GM19035 (cell line): ENCODE measurements around the gene SYT11.
"Not testable (repeated sequence)": the region's sequence is repeated elsewhere in the genome, so short reads cannot be mapped to it uniquely, and the experiment has no call there.

Source experiments
- ATAC-seq: cut with Tn5 transposase; IDR thresholded peaks from one replicate; pipeline ENCODE4 v1.9.1; 2021; ENCODE audit not compliant: unreplicated experiment

SYT11 gene

GRCh38 chr1:155896476-155896875 is 37.1 kb downstream of the SYT11 start:
- ATAC-seq, result not testable (repeated sequence)

GRCh38 chr1:155897746-155898145 is 38.4 kb downstream of the SYT11 start:
- ATAC-seq, result no peak

- no peak for ATAC-seq
Measured at GRCh38 chr1:155898888-155899287, 39.5 kb downstream of the SYT11 start.

GRCh38 chr1:155899683-155900082 is 40.3 kb downstream of the SYT11 start:
- ATAC-seq, result no peak

- ATAC-seq, result no peak
Measured at GRCh38 chr1:155900161-155900560, 40.8 kb downstream of the SYT11 start.

- no peak for ATAC-seq
Measured at GRCh38 chr1:155904261-155904660, 44.9 kb downstream of the SYT11 start.

- ATAC-seq, result no peak
Measured at GRCh38 chr1:155909894-155910293, 50.5 kb downstream of the SYT11 start.

GRCh38 chr1:155910621-155911121 is 51.3 kb downstream of the SYT11 start:
- ATAC-seq, result peak; percentile 30

- peak; percentile 76 for ATAC-seq
Measured at GRCh38 chr1:155911156-155912055, 52.0 kb downstream of the SYT11 start, which contains the start of gene RIT1. TSS of gene RIT1 (minus strand) at chr1:155911349. CDS start at chr1:155910761, 588 bp downstream.

GRCh38 chr1:155912056-155912536 is 52.7 kb downstream of the SYT11 start:
- no peak for ATAC-seq

GRCh38 chr1:155913969-155914757 is 54.8 kb downstream of the SYT11 start:
- ATAC-seq, result no peak

GRCh38 chr1:155918660-155919059 is 59.3 kb downstream of the SYT11 start:
- ATAC-seq, result no peak

GRCh38 chr1:155919801-155920200 is 60.4 kb downstream of the SYT11 start:
- ATAC-seq, result no peak

GRCh38 chr1:155920717-155921116 is 61.4 kb downstream of the SYT11 start:
- ATAC-seq, result no peak

- no peak for ATAC-seq
Measured at GRCh38 chr1:155925506-155925905, 66.1 kb downstream of the SYT11 start.

GRCh38 chr1:155929057-155929456 is 69.7 kb downstream of the SYT11 start:
- ATAC-seq, result no peak

GRCh38 chr1:155930725-155931124 is 71.4 kb downstream of the SYT11 start:
- ATAC-seq, result not testable (repeated sequence)

- no peak for ATAC-seq
Measured at GRCh38 chr1:155931332-155932038, 72.1 kb downstream of the SYT11 start.

GRCh38 chr1:155932081-155932480 is 72.7 kb downstream of the SYT11 start:
- no peak for ATAC-seq

GRCh38 chr1:155932487-155932886 is 73.1 kb downstream of the SYT11 start:
- no peak for ATAC-seq

- no peak for ATAC-seq
Measured at GRCh38 chr1:155933591-155934096, 74.3 kb downstream of the SYT11 start.
